IMR-90 (cell line): ENCODE data around the gene CTDSPL. TPM values are rescaled to one million over a fixed set of nuclear protein-coding genes. Genes with fewer than 3 reads are reported as not detected.

ENCODE experiments used
- ATAC-seq: fragments of 200-7000 bp; cut with Tn5 transposase; 2 replicates; pipeline ENCODE4 v1.9.1; 2020; ENCODE audit warnings: low read depth, mild to moderate bottlenecking, moderate library complexity
- BruUV-seq: library from RNA; stranded (reverse); fragments of 400-500 nt; replicated peaks from 2 replicates; lab custom pipeline; 2021; lab: Mats Ljungman, UMichigan
- CTCF ChIA-PET: fragments of 300-600 bp; formaldehyde crosslinking; extraction: SDS; loops from one replicate; lab custom pipeline; 2021; ENCODE audit warnings: antibody characterized with exemption; lab: Yijun Ruan, JAX
- POLR2A ChIA-PET: fragments of 300-600 bp; sonication (Branson Sonifier 250); formaldehyde crosslinking; loops from one replicate; lab custom pipeline; 2022; ENCODE audit warnings: antibody characterized with exemption; ENCODE audit not compliant: unreplicated experiment; lab: Charles Lee
- DNase-seq: peaks from one replicate; pipeline ENCODE4 v3.0.0; 2013
- H2AFZ ChIP-seq: replicated peaks from 2 replicates; pipeline ENCODE3; 2013; ENCODE audit warnings: low read length, mild to moderate bottlenecking; ENCODE audit not compliant: poor library complexity
- H2AK5ac ChIP-seq: 2 replicates; pipeline ENCODE4 v1.6.1; 2013; ENCODE audit warnings: low read depth, low read length, inconsistent platforms
- H2AK9ac ChIP-seq: replicated peaks from 2 replicates; pipeline ENCODE3; 2013; ENCODE audit warnings: mild to moderate bottlenecking, low read depth, low read length, moderate library complexity; ENCODE audit not compliant: poor library complexity
- H2BK120ac ChIP-seq: 2 replicates; pipeline ENCODE4 v1.6.1; 2013; ENCODE audit warnings: low read depth, low read length, inconsistent platforms
- H2BK15ac ChIP-seq: 3 replicates; pipeline ENCODE4 v1.6.1; 2013; ENCODE audit warnings: low read depth, low read length, inconsistent platforms
- H2BK20ac ChIP-seq: 2 replicates; pipeline ENCODE4 v1.6.1; 2013; ENCODE audit warnings: low read depth, mild to moderate bottlenecking, inconsistent platforms, low read length, moderate library complexity
- H2BK5ac ChIP-seq: 2 replicates; pipeline ENCODE4 v1.6.1; 2013; ENCODE audit warnings: mild to moderate bottlenecking, low read depth, low read length, inconsistent platforms; ENCODE audit not compliant: poor library complexity, severe bottlenecking
- H3K14ac ChIP-seq: replicated peaks from 2 replicates; pipeline ENCODE4 v1.6.1; 2013; ENCODE audit warnings: low read depth, low read length, inconsistent platforms
- H3K18ac ChIP-seq: 2 replicates; pipeline ENCODE4 v1.6.1; 2013; ENCODE audit warnings: low read depth, low read length, control low read depth
- H3K23ac ChIP-seq: 2 replicates; pipeline ENCODE4 v1.6.1; 2013; ENCODE audit warnings: low read depth, low read length, inconsistent platforms
- H3K27ac ChIP-seq: 2 replicates; pipeline ENCODE4 v1.5.1; 2013; ENCODE audit warnings: mild to moderate bottlenecking, control low read depth, low read length; ENCODE audit not compliant: insufficient read depth
- H3K27me3 ChIP-seq: 2 replicates; pipeline ENCODE4 v1.6.1; 2013; ENCODE audit warnings: low read length; ENCODE audit not compliant: control insufficient read depth, insufficient read depth
- H3K36me3 ChIP-seq: 2 replicates; pipeline ENCODE4 v1.6.1; 2013; ENCODE audit warnings: low read length, mixed read lengths; ENCODE audit not compliant: control insufficient read depth, insufficient read depth
- H3K4ac ChIP-seq: 2 replicates; pipeline ENCODE4 v1.6.1; 2013; ENCODE audit warnings: low read depth, low read length, inconsistent platforms
- H3K4me1 ChIP-seq: 2 replicates; pipeline ENCODE4 v1.6.1; 2013; ENCODE audit warnings: low read length, mixed read lengths; ENCODE audit not compliant: control insufficient read depth, insufficient read depth
- H3K4me2 ChIP-seq: 2 replicates; pipeline ENCODE4 v1.6.1; 2013; ENCODE audit warnings: low read depth, mild to moderate bottlenecking, control low read depth, low read length, moderate library complexity
- H3K4me3 ChIP-seq: 2 replicates; pipeline ENCODE4 v1.5.1; 2013; ENCODE audit warnings: low read depth, mild to moderate bottlenecking, control low read depth, low read length, moderate library complexity; ENCODE audit not compliant: insufficient read depth
- H3K56ac ChIP-seq: 2 replicates; pipeline ENCODE4 v1.6.1; 2013; ENCODE audit warnings: low read length, inconsistent platforms; ENCODE audit not compliant: insufficient read depth; ENCODE audit errors: extremely low read depth
- H3K79me1 ChIP-seq, 2 experiments: 2 replicates each; pipeline ENCODE4 v1.6.1; 2013; ENCODE audit warnings: low read length in 2 of 2, inconsistent platforms in 1 of 2, low read depth in 1 of 2
- H3K9ac ChIP-seq: 2 replicates; pipeline ENCODE4 v1.6.1; 2013; ENCODE audit warnings: low read depth, low read length, control low read depth
- H3K9me1 ChIP-seq: 2 replicates; pipeline ENCODE4 v1.6.1; 2013; ENCODE audit warnings: low read length, inconsistent platforms; ENCODE audit not compliant: insufficient read depth
- H3K9me3 ChIP-seq: 2 replicates; pipeline ENCODE4 v1.6.1; 2013; ENCODE audit warnings: low read length; ENCODE audit not compliant: control insufficient read depth, insufficient read depth
- H4K20me1 ChIP-seq: 2 replicates; pipeline ENCODE4 v1.6.1; 2013; ENCODE audit warnings: low read length, inconsistent platforms; ENCODE audit not compliant: insufficient read depth
- H4K5ac ChIP-seq: 2 replicates; pipeline ENCODE4 v1.6.1; 2013; ENCODE audit warnings: mild to moderate bottlenecking, low read depth, low read length, control low read depth
- H4K8ac ChIP-seq, 2 experiments: 2 replicates each; pipeline ENCODE4 v1.6.1; 2013; ENCODE audit warnings: low read depth in 2 of 2, low read length in 2 of 2, control low read depth in 1 of 2, inconsistent platforms in 1 of 2
- H4K91ac ChIP-seq: 2 replicates; pipeline ENCODE4 v1.6.1; 2013; ENCODE audit warnings: low read depth, low read length, inconsistent platforms; ENCODE audit not compliant: insufficient read depth
- SMC3 ChIP-seq: fragments of 150-350 bp; IDR thresholded peaks from 2 replicates; pipeline ENCODE4 v1.6.1; 2016; ENCODE audit warnings: low read depth, mild to moderate bottlenecking, antibody characterized with exemption, low read length, moderate library complexity
- USF2 ChIP-seq: fragments of 150-350 bp; IDR thresholded peaks from 2 replicates; pipeline ENCODE4 v1.6.1; 2017; ENCODE audit warnings: mild to moderate bottlenecking, antibody characterized with exemption, low read length, low read depth
- WGBS, 2 experiments: methylation state at CpG; one replicate each; pipeline versions ENCODE4 v1.1.5 to v1.1.7; 2013; ENCODE audit warnings: missing lambda C conversion rate in 2 of 2; ENCODE audit not compliant: insufficient read length in 1 of 2; ENCODE audit errors: extremely low coverage in 2 of 2; 5-methylcytosine and 5-hydroxymethylcytosine counted together
- dilution Hi-C: fragments of 300-500 bp; cut with HindIII; formaldehyde crosslinking; loops from one replicate; pipeline ENCODE4 v1.14.3; 2018; ENCODE audit warnings: low sequenced_read_pairs; ENCODE audit not compliant: unreplicated experiment
- in situ Hi-C: fragments of 300-500 bp; cut with MboI; formaldehyde crosslinking; loops from 3 replicates; pipeline ENCODE4 v1.14.3; 2019; ENCODE audit warnings: low sequenced_read_pairs, inconsistent platforms, mixed read lengths
- intact Hi-C: fragments of 100-400 bp; cut with micrococcal nuclease; formaldehyde crosslinking; loops from 2 replicates; pipeline ENCODE4 v1.10.0; 2022
- polyA plus RNA-seq, 3 experiments: library from polyadenylated mRNA; depleted of rRNA; stranded (reverse); fragments of >200 nt; gene quantifications; 2 replicates each; pipeline ENCODE4 v1.2.3, GENCODE V29; 2012; ENCODE audit warnings: low replicate concordance in 1 of 3
- total RNA-seq: library from RNA; depleted of rRNA; stranded (reverse); fragments of >200 nt; gene quantifications from 2 replicates; pipeline ENCODE4 v1.2.3, GENCODE V29; 2012

The CTDSPL gene
- total and polyA plus RNA-seq, 2 of the 4 experiments (the other 2 are of a cell fraction), result 24.5 to 29.0 TPM

- Histone ChIP-seq H3K56ac (no peak overlapping the region), H2AFZ (no peak overlapping the region), H3K18ac (no peak overlapping the region), H2BK15ac (no peak overlapping the region), H3K4me1 (peaks cover 7% of the 10 kb centered on the region; the same call in 1 of the 2 replicates), H3K23ac (no peak overlapping the region), H2BK120ac (no peak overlapping the region), H2BK20ac (no peak overlapping the region), H3K4ac (no peak overlapping the region), H4K5ac (no peak overlapping the region), H4K20me1 (peaks cover 6% of the 10 kb centered on the region; the same call in 1 of the 2 replicates), H2BK5ac (no peak overlapping the region), H2AK9ac (no peak overlapping the region), H3K9me3 (no peaks in the 10 kb centered on the region), H3K9ac (no peak overlapping the region), H3K79me1 (peaks cover 0 to 7% of the 10 kb centered on the region in 2 experiments; a peak in 2 of 4 replicates), H3K9me1 (peaks cover 20% of the 10 kb centered on the region), H3K27me3 (no peaks in the 10 kb centered on the region), H3K36me3 (peaks cover 26% of the 10 kb centered on the region), H3K4me2 (no peak overlapping the region), H4K8ac (no peak overlapping the region), H3K27ac (no peak overlapping the region), H3K4me3 (no peak overlapping the region), H2AK5ac (no peak overlapping the region), H3K14ac (no peak overlapping the region), H4K91ac (no peak overlapping the region)
- WGBS, 2 experiments, result 100% methylated on average over 2 of the region's 15 CpGs; no CpG with 5 or more reads in 1 of the 2 experiments
- no peak for ATAC-seq
- dilution Hi-C loops, result no loop called here
- BruUV-seq, result no TSS peak
- intact Hi-C loops, result no loop called here
- TF ChIP-seq SMC3 (no peak), USF2 (0 out of 2 replicates have a peak, but pooled peaks have one; percentile 16)
- in situ Hi-C loops, result no loop called here
- no peak for DNase-seq
- CTCF ChIA-PET, result interaction anchor here (1.6 kb wide), 1 partner anchor 114 kb away, joined by 4 read pairs; no protein-coding TSS in a partner anchor
- POLR2A ChIA-PET, result no interaction called here
Measured at GRCh38 chr3:37968813-37969595, 107.3 kb downstream of the CTDSPL start.
